ENCODE data around the gene APBA1.

Gene APBA1

DNA sequence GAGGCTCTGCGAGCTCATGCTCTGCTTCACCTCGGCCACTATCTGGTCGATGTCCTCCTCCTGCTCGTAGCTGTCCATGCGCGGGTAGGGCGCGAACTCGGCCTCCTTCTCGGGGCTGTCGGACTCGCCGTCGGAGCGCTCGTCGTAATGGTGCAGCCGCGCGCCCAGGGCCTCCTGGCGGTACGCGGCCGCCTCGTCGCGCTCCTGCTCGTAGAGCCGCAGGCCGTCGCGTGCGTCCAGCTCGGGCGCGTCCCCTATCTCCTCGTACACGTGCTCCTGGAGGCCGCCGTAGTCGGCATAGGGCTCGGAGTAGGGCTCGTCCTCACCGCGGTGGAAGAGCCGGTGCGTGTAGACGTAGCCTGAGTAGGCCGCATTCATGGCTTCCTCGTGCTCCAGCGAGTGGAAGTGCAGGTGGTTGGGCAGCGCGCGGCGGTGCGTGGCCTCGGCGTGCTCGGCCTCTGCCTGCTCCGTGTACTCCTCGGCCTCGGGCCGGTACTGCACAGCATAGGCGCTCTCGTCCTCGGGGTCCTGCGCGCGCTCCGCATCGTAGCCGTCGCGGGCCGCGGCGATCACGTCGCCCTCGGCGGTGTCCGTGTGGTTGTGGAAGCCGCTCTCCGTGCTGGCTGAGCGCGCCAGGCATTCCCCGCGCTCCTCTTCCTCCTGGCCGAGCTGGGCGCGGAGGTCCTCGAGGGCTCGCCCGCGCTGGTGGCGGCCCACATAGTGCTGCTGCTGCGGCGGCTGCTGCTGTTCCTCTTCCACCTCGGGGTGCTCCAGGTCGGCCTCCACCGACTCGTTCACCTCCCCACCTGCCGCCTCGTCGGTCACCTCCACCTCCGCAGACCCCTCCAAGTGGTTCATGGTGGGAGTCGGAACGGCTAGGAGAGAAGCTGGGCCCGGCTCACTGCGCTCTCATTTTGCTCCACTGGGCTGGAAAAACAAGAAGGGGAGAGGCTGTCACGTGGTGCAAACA lies 155.5 kb downstream of the APBA1 start:
- DNase-seq = no peak

DNA sequence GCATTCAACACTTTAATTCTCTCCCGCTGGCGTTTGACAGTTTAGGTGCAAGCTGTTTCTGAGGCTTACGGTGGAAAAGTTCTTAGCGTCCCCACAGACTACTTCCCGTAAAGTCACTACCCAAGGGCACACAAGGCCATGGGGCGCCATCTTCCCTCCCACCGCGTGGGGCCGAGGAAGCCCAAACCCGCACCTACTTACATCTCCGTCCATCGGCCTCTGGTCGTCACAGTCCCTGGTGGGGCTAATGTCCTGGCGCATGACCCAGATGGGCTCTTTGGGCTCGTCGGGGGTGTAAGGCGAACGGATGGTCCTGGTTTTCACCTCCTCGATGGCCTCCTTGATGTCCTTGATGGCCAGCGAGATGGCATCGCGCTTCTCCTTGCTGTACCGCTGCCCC lies 156.4 kb downstream of the APBA1 start:
- DNase-seq = no peak

DNA sequence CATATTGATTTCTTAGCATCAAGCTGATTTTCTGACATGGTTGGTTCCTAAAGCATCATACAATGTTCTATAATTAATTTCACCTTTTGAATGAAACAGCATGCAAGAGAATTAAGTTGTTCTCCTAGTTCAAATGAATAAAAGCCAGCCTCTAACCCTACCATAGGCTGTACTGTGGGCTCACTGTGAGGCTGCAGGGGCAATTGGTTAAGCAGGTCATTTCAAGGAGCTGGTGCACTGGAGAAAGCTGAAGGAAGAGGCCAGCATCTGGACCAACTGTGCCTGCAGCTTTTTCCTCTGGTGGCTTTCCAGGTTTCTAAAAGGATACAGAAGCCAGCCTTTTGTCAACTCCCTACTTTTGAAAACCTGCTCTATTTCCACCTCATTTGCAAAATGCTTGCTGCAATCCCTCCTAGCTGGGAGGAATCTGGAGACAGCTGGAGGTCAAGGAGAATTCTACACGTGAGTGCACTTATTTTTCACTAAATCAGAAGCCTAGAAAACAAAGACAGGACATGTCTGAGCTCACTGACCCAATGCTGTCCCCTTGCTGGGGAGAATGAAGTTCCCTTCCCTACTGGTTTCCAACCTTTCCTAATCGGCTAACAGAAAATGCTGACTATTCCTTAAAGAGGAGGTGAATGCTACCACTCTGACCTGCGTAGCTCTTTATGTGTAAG lies 158.9 kb downstream of the APBA1 start:
- DNase-seq = no peak

DNA sequence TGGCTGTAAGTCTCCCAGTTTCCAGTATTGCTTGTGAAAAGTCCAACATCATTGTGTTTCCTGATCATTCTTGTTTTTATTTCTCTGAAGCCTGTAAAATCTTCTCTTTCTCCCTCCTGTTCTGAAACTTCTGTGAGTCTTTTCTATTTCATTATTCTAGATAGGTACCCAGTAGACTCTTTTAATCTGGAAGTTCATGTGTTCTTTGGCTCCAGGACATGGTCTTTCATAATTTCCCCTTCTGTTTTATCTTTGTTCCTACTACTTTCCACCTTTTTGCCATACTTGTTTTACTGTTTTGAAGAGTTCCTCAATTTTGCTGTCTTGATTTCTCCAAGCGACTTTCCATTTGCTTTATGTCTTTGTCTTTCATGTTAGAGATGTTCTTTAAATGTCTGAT lies 168.1 kb downstream of the APBA1 start:
- DNase-seq = no peak

DNA sequence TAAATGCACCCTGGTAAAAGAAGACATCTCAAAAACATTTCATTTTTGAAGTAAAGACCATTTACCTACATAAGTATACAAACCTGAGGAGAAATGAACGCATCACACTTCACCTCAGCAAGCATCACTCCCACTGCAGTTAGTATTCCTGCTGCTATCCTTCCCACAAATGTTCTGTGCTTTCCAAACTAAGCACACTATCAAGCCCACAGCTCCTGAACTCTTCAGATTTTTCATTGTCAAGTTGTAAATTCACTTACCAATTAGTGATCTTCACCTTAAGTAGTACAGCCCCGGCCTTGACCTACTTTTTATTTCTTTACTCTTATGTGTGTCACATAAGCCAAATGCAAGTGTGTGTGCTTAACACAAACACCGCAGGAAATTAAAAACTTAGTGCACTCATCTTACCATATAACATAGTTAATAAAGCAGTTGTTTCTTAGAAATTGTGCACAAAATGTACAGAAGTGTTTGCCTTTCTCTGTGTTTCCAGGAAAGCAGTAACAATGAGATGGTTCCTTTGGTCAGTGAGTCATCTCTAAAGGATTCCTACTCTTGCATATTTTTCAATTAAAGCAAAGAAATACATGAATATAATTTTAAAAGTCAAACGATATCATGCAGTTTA lies 169.4 kb downstream of the APBA1 start:
- DNase-seq = no peak

DNA sequence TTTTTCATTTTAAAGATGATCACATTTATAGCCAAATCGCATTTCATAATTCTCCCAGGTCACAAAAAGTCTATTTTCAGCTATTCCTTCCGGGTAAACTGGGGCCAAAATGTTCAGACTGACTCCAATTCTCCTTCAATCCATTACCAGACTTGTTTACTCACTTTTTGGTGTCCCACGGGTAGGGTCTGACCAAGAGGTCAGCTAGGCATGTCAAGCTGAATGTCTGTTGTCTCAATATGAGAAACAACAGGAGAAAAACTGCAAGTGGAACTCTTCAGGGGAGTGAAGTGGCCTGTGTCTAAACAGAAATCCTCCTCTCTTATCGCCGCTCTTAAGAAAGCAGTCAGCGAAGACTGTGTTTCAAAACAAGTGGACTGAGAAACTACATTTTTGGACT lies 171.3 kb downstream of the APBA1 start:
- DNase-seq = no peak

DNA sequence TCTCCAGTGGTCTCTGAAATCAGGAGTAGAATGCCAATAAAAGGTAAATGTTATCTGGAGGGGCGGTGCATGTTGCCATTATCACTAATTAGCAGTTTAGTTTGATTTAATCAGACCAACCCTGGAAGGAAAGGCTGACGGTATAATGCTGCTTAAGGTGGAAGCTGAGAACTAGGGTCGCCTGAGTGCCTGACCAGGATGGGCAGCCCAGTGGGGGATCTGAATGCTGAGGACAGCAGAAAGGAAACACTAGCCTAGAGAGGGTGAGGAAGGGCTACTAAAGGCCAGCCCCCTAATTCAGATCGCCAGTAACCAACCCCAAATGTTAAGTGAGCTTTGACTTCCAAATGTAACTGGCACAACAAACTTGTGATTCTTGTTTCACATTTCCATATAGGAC lies 172.2 kb downstream of the APBA1 start:
- DNase-seq = no peak

DNA sequence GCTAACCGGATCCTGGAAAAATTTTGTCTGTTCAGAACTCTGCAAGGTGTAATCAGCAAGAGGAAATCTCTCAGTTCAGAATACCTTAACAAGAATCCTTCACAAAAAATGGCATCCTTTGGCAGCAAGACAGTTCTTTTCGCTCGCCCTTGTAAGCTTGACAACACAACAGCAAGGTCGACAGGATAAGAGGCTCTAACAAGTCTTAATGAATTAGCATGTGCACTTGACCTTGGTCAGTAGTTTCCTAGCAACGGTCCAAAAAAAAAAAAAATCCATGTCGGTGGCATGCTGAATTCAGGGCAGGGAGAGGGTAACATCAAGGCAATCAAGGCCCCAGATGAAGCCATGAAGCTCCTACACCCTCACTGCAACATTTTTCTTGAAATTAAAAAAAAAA lies 172.8 kb downstream of the APBA1 start:
- DNase-seq = no peak

DNA sequence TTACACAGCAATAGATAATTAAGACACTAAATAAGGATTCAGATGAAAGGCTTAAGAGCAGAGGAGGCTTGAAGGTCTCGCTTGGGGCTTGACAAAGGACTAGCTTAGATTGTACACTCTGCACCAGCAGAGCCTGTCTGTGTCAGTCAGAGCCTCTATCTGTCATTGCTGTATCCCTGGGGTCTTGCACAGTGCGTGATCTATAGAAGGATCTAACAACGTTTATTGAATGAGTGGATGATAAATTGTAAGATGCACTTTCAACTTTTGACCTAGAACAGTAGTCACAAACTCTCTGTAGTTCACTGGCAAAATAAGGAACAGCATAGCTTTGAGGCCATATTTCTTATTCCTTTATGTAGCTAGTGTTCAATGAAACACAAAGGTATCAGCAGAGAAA lies 173.7 kb downstream of the APBA1 start:
- DNase-seq = no peak

DNA sequence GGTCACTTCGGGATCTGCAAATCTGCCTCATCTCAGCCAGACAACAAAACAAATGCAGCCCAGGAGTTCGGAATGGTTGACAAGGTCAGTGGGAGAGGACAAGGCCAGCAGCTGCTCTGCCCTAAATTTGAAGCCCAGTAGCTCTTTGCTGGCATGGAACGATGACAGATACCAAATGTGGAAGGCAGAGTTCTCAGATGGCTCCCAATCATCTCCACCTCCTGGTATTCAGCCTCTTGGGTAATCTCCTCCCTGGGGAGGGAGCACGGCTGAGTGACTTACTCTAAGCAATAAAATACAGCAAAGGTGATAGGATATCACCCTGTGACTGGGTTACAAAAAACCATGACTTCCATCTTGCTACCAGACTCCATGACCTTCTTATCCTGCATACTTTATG lies 174.4 kb downstream of the APBA1 start:
- DNase-seq = no peak

DNA sequence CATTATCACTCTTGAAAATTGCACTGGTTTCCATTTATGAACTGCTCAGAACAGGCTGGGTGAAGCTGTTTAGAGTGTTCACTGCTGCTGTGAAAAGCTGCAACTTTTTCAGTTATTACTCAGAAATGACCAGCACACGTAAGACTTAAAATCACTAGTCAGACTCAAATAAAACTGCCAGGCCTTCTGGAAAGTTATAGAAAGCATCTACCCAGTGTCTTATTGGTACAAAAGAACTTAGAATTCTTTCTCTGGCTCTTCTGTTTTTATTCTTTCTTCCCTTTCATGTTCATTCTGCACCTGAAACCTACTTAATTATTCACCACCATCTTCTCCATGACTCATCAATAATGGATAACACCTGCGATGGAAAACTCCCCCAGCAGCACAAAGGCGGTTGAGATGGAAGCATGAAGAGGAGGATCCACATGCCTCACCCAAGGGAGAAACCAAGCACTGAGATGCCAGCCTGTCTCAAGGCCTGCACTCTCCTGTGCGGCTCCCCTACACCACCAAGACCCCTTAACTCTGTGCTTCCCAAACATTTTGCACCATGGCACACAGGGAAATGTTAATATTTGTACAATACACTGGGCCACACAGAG lies 175.2 kb downstream of the APBA1 start:
- DNase-seq = no peak

DNA sequence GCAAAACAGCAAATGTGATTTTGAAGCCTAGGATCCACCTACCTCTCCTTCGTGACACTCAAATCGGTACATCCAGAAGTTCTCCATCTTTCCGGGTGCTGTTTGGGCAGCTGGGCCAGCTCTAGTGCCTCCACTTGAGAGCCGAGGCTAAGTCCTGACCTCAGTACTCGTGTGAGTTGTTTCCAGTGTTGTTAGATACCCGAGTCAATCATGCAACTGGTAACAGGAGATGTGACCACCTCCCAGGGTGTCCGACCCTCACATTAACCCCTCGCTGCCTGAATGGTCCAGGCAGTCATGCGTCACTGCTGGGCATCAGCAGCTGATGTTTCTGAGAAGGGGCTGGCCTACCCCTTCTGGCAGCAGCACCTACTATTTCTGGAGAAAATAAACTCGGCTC lies 176.9 kb downstream of the APBA1 start:
- DNase-seq = no peak

DNA sequence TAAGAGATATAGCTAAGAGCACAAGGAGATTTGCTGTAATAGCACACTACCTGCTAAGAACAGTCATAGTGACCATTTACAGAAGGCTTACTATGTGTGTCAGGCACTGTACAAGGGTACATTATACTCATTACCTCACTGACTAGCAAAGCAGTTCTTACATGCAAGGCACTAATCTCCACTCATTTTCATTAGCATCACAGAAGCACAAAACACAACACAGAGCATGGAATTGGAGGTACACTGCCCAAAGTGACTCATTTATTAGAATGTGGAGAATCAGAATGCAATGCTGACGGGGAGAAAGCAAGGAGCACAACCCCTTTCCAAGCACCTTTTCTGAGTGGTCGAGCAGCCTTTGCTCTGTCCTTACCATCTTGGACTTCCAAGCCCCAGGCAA lies 177.4 kb downstream of the APBA1 start:
- DNase-seq = no peak

DNA sequence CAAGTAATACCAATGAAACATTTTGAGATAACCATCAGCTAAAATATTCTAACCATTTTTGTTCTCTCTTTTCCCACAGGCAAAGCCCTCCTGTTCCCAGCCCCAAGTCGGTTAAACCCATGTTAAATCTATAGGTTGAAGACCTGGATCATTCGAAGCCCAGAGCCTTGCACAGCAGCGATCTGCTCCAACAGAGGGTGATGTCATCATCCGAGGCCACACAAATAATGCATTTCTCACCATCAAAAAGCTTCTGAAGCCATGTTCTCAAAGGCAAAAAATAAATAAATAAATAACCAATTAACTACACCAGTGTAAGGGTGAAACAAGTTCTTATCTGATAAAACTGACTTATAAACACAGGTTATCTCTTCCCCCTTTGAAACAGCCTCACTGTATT lies 178.0 kb downstream of the APBA1 start:
- DNase-seq = no peak

DNA sequence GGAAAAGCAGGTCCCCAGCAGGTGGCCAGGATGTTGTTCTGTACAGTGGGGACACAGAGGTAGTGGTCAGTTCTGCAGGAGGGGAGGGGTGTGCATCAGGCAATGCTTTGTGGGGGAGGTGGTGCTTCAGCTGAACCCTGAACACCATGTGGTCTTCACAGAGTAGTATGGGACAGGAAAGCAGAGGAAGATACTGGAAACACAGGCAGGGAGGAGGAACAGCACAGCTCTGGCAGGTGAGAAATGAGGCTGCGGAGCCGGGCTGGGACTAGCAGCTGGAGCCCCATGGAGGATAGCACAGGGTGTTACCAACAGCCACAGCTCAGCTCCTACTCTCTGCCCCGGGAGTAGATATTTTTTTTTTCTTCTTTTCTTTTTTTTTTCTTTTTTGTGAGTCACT lies 185.7 kb downstream of the APBA1 start:
- no peak for DNase-seq

DNA sequence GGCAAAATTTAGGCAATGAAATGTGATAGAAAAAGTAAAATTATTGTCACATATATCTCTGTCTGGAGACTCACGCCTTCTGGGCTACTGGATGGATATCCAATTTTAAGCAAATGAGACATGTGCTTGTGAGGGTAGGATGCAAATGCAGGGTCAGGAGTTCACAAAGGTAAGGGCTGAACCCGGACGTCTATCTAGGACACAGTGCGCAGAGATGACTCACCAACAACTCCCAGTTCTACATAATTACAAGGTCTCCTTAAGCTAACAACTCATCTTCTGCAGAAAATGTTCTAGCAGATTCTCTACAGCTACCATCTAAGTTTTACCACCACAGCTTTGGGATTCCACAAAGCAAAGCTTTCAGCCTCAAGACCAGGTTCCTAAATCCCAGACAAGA lies 186.7 kb downstream of the APBA1 start:
- DNase-seq = no peak

DNA sequence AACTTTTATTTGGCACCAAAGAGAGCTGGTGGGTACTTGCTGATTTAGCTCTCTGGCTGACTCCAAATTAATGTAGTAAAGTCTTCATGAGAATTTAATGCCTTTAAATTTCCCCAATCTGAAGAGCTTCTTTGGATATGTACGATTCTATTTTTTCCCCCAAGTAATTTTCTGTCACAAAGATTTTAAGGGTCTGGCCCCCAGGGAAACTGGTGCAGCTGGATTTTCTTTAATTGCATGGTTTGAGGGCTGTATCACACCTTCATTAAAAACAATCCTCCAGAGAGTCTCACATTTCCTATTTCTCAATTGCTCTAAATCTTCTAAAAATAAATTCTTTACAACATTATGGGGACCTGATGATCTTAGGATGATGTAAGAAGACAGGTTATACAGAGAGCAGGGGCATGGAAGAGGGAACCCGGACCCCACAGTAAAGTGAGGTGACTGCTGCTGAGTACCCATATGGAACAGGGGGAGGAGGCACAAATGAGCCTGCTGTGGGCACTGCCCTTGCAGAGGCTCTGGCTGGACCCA lies 188.2 kb downstream of the APBA1 start:
- no peak for DNase-seq

DNA sequence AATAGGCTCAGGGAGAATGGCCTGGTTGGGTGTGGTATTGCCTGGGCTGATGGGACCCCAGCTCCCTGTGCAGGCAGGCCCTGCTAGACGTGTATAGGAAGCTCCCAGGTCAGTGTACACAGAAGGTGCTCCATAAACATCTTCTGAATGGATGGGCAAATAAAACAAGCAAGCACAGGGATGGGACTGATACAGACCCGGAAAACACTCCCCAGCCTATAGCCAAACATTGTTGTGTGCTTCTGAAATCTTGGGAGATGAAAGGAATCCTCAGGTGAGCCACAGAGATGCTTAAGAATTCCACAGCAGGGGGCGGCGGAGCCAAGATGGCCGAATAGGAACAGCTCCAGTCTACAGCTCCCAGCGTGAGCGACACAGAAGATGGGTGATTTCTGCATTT lies 195.4 kb downstream of the APBA1 start:
- DNase-seq = no peak

DNA sequence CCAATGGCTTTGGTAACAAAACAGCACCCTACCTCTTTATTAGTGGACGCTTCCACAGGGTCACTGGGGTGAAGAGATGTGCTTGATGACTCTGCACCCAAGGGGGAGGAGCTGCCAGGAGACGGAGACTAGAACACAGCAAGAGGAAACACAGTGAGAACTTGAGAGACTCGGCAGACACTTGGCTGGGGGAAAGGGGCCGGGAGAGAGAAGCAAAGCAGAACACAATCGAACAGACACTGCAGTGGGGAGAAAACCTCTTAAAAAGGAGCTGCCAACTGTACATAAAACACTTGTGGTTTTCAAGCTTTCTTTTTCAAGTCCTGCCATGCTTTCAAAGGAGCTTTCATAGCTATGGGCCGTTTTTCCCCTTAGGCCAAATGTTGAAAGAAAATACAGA lies 196.2 kb downstream of the APBA1 start:
- no peak for DNase-seq

DNA sequence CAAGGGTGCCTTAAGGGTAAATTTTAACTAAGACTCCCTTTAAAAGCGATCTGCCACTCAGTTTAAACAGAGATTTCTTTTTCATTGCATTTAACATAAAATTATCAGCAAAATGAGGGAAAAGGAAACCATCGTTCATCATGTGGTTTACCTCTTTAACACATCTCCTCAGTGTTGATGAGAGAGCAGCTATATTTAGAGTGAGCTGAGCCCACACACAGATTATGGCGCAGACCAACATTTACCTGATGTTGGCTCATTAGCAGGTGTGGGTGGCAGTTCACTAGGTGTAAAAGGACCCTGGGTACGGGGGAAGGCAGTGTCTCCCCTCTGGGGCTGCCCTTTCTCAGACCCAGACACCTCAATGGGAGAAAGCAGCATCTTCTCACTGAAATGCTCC lies 197.3 kb downstream of the APBA1 start:
- no peak for DNase-seq

DNA sequence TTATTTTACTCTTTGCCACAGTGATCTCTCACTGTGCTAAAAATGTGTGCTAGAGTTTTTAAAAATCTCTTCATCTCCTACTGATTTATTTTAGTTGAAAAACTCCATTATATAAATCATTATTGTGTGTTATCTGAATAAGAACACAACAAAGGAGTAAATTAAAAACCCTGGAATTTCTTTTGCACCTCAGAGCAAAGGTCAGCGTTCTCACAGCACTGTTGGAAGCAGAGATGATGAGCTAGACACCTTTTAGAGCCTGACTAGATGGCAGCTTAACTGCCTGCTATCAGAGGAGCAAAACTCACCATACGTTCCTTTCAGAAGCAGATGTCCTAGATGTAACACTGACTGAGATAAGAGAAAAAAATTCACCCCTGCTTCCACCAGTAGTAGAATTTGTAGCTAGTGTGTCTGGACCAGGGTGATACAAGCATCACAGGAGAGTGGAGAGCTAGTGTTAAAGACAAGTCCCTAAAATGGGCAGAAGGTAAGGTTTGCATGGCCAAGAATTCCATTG lies 200.0 kb downstream of the APBA1 start:
- DNase-seq = no peak

DNA sequence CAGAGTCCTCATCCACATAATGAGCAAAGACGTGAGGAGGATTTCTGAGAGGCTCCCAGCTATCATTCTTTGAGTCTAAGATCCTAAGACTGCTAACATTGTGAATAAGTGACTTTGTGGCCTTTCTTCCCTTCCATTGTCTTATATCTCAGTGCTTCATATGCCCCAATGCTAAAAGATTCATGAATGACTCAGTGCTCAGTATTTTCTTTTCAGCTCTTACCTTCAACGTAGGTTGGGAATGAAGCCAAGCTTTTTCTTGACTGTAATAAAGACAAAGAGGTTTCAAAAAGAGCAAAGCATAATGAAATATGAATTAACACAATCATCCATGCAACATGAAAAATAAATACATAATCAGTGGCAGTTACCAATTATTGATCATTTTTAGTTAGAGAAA lies 200.7 kb downstream of the APBA1 start:
- no peak for DNase-seq

All from activated CD4-positive, alpha-beta T cell treated with anti-CD3 and anti-CD28 coated beads for 1 hour (primary cell).